Heart right ventricle (tissue), 16 donors: ENCODE measurements around the gene ABT1. TPM values are rescaled to one million over a fixed set of nuclear protein-coding genes. Genes with fewer than 3 reads are reported as not detected.

Experiments
- ATAC-seq, 8 donors: fragments of 200-7000 bp; cut with Tn5 transposase; one replicate each; pipeline ENCODE4 v1.9.1; 2020; ENCODE audit warnings: mild to moderate bottlenecking in 8 of 8, moderate library complexity in 8 of 8, moderate number of reproducible peaks in 1 of 8
- DNase-seq, 2 donors: peaks; one replicate each; pipeline ENCODE4 v3.0.0-alpha.2; 2020
- H3K27ac ChIP-seq, 10 donors: fragments of 200-600 bp; sonication (generic) in 2 of 10; one replicate each; pipeline versions ENCODE4 v1.5.0 to v1.8.0; 2020 to 2022; ENCODE audit warnings: mild to moderate bottlenecking in 3 of 10
- H3K27me3 ChIP-seq, 7 donors: fragments of 200-600 bp; one replicate each; pipeline ENCODE4 v1.8.0; 2021 to 2022; ENCODE audit warnings: mild to moderate bottlenecking in 2 of 7
- H3K36me3 ChIP-seq, 9 donors: fragments of 200-600 bp; sonication (generic) in 1 of 9; one replicate each; pipeline versions ENCODE4 v1.5.0 to v1.8.0; 2020 to 2022; ENCODE audit warnings: mild to moderate bottlenecking in 2 of 9
- H3K4me1 ChIP-seq, 9 donors: fragments of 200-600 bp; sonication (generic) in 1 of 9; one replicate each; pipeline versions ENCODE4 v1.5.0 to v1.8.0; 2020 to 2022; ENCODE audit warnings: mild to moderate bottlenecking in 4 of 9
- H3K4me3 ChIP-seq, 10 donors: fragments of 200-600 bp; sonication (generic) in 2 of 10; one replicate each; pipeline versions ENCODE4 v1.5.0 to v1.8.0; 2020 to 2022; ENCODE audit warnings: mild to moderate bottlenecking in 7 of 10, moderate library complexity in 2 of 10
- H3K9me3 ChIP-seq, 11 donors: fragments of 200-600 bp in 10 of 11; sonication (generic) in 2 of 11; one replicate each; pipeline versions ENCODE4 v1.5.0 to v1.8.0; 2013 to 2022; ENCODE audit warnings: mild to moderate bottlenecking in 2 of 11, control low read depth in 1 of 11, moderate library complexity in 1 of 11
- WGBS, 2 donors: extraction: QIAGEN DNeasy Blood & Tissue Kit; methylation state at CpG; one replicate each; pipeline ENCODE4 v1.1.7; 2013; ENCODE audit warnings: inconsistent platforms in 1 of 2; 5-methylcytosine and 5-hydroxymethylcytosine counted together
- intact Hi-C, 10 donors: fragments of 100-400 bp; cut with DNase I; formaldehyde crosslinking; loops; one replicate each; pipeline versions ENCODE4 v1.11.1 to v1.14.2; 2022
- polyA plus RNA-seq, 2 donors: library from polyadenylated mRNA; stranded (reverse); fragments of 200-250 nt; gene quantifications; one replicate each; pipeline ENCODE4 v1.2.3, GENCODE V29; 2013
- total RNA-seq, 10 donors: library from RNA; stranded (reverse); fragmentation: NEBNext Ultra II Directional in 3 of 10; extraction: Animal tissue kit (Norgen Biotek cat#: 25700) in 3 of 10; gene quantifications; one replicate each; pipeline versions ENCODE4 v1.2.1 to v1.2.4, GENCODE V29; 2021 to 2023
- TF ChIP-seq, protein P1 (sequence below), 9 donors: fragments of 200-600 bp; sonication (generic) in 2 of 9; IDR thresholded peaks; one replicate each; pipeline versions ENCODE4 v1.5.0 to v1.8.0; 2021 to 2022; ENCODE audit warnings: antibody characterized with exemption in 9 of 9, mild to moderate bottlenecking in 5 of 9, moderate library complexity in 1 of 9
- donor health status: Arrhythmogenic right ventricular cardiomyopathy.
- donor health status: ischemic (EF 13 %, LVEDD 7.1; RV severe dilation, severe dysfunction).
- donor health status: healthy with polysubstance abuse.
- donor health status: DM: no; HTN: yes; CAD: no.
- donor health status: DM: no; HTN: no; CAD: no.
- donor health status: ischemic (EF 25% LVEDD 6.9; RV normal size, moderate dysfunction).
- donor health status: ischemic (EF 25% LVEDD 5.7; RV mildly dilated, moderate dysfunction).
- donor health status: healthy.
- donor health status: DM: yes; HTN: yes; CAD: no.
- donor health status: Ischemic cardiomyopathy.
- donor health status: ischemic (EF 35%, LVEDD 5.7; RV mildly dilated, moderate dysfunction).
- donor health status: nonischemic (EF 11% LVEDD 7.7; RV severe dilation, severe dysfunction).
- donor health status: DM: yes; HTN: yes; CAD: no.
- donor health status: PGD.
- donor health status: ischemic (EF 29% LVEDD 5.4; RV normal size, mild dysfunction).
- donor health status: nonischemic (EF 23%, LVEDD 6.1; RV moderate dilation, normal function).

The ABT1 gene
- total and polyA plus RNA-seq, 12 donors, result 5.8 to 11.7 (median 7.4) TPM

DNA sequence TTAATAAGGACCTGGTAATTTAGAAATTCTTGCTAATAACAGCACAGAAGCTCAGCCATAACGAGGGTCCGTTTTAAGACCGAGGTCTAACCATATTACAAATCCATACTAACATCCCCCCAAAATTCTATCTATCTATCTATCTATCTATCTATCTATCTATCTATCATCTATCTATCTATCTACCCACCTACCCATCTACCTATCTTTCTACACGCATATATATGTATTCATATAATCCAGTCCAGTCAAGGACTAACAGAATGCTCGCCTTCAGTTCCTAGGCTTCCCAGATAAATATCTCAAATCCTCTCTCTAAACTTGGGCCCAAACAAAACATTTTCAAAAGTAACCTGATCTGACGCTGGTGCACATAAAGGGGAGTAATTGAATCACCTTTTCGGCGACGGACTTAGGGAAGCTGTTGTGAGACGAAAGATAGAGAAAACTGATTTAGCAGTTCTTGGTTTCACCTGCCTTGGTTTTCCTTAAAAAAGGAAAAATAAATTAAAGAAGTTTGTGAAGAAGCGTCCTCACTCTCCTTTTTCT, 44.0 kb upstream of the ABT1 start:
- H3K4me3 ChIP-seq, result peak overlapping the region; percentile 30 to 64 (median 58)
- peaks cover 0 to 47% (median 15%) of the 10 kb centered on the region in 9 donors for H3K4me1 ChIP-seq
- H3K9me3 ChIP-seq, result no peaks in the 10 kb centered on the region
- TF ChIP-seq, protein P1, sequence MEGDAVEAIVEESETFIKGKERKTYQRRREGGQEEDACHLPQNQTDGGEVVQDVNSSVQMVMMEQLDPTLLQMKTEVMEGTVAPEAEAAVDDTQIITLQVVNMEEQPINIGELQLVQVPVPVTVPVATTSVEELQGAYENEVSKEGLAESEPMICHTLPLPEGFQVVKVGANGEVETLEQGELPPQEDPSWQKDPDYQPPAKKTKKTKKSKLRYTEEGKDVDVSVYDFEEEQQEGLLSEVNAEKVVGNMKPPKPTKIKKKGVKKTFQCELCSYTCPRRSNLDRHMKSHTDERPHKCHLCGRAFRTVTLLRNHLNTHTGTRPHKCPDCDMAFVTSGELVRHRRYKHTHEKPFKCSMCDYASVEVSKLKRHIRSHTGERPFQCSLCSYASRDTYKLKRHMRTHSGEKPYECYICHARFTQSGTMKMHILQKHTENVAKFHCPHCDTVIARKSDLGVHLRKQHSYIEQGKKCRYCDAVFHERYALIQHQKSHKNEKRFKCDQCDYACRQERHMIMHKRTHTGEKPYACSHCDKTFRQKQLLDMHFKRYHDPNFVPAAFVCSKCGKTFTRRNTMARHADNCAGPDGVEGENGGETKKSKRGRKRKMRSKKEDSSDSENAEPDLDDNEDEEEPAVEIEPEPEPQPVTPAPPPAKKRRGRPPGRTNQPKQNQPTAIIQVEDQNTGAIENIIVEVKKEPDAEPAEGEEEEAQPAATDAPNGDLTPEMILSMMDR (IDR thresholded peaks at IDR 0.05), result no peak
- intact Hi-C loops, result loop anchor here in 5 of 10 donors (1.0 to 10.0 kb wide), 4 partner anchors 14 to 922 kb away; partner anchors contain the start of genes HMGN4 (in 3 of the 5) and ZNF184 (in 1 of the 5)
- 61 to 62% methylated on average over 11 of the region's 11 CpGs for WGBS, 2 donors
- H3K27ac ChIP-seq, result peak overlapping the region in 5 of 10 donors; percentile 70 to 87 (median 78)
- ATAC-seq (no peak), DNase-seq (no peak)
- H3K27me3 ChIP-seq, result no peaks in the 10 kb centered on the region
- no peaks in the 10 kb centered on the region for H3K36me3 ChIP-seq

DNA sequence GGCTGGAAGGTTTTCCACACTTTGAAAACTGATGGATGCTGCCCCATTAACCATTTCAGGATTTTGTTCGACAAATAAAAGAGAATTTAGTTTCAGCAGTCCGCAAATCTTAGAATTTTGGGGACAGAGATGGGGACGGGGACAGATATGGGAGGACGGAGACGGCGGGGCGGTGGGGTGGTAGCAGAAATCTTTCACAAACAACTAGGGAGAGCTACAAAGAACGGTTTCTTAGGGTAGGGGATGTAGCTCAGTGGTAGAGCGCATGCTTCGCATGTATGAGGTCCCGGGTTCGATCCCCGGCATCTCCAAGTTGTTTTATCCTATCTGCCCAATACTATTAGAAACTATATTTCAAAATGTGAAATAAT, 43.5 kb upstream of the ABT1 start:
- H3K4me3 ChIP-seq, result peak overlapping the region; percentile 30 to 64 (median 58)
- intact Hi-C loops, result loop anchor here in 5 of 10 donors (1.0 to 10.0 kb wide), 4 partner anchors 14 to 922 kb away; partner anchors contain the start of genes HMGN4 (in 3 of the 5) and ZNF184 (in 1 of the 5)
- WGBS, 2 donors, result 0 to 1% methylated on average over 13 of the region's 13 CpGs
- no peaks in the 10 kb centered on the region for H3K27me3 ChIP-seq
- peaks cover 0 to 47% (median 15%) of the 10 kb centered on the region in 9 donors for H3K4me1 ChIP-seq
- DNase-seq (peak; percentile 68 to 76), ATAC-seq (peak; percentile 70 to 93 (median 86))
- H3K9me3 ChIP-seq, result no peaks in the 10 kb centered on the region
- peak overlapping the region in 9 of 10 donors; percentile 66 to 87 (median 77) for H3K27ac ChIP-seq
- TF ChIP-seq, protein P1 (IDR thresholded peaks at IDR 0.05), result no peak
- no peaks in the 10 kb centered on the region for H3K36me3 ChIP-seq

DNA sequence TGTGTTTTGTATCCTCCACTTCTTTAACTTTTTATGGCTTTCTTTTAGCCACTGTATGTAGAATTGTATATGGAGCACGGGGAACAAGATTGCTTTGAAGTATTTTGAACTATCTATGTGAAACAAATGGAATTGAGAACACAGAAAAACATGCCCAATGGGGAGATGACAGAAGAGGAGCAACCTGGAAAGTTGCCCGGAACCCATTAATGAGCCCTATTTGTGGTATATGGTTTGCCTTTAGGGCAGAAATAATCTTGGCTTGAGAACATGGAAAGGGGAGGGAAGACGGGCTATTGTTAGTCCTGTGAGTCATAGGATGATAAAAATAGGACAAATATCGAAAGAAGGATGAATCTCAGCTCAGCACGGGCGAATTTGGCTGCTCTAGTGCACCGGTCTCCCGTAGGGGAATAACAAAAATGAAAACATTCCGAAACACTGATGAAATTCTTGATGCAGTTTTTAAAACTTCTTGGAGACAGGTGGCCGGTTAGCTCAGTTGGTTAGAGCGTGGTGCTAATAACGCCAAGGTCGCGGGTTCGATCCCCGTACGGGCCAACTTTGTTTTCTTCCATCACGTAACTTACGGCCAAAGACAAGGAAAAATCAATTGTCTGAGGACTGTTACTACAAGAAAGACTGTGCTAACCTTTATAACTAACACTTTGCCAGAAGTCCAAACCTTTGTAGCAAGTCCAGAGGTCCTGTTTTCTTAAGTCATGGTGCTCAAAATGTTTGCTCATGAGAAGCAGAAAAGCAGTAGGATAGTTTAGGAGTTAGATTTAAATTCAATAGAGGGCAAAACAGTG, 42.9 kb upstream of the ABT1 start:
- intact Hi-C loops, result loop anchor here in 5 of 10 donors (1.0 to 10.0 kb wide), 6 partner anchors 14 to 921 kb away; partner anchors contain the start of genes HMGN4 (in 3 of the 5) and ZNF184 (in 1 of the 5)
- no peaks in the 10 kb centered on the region for H3K36me3 ChIP-seq
- ATAC-seq (peak; percentile 71 to 93 (median 85)), DNase-seq (peak; percentile 77 to 78)
- no peaks in the 10 kb centered on the region for H3K27me3 ChIP-seq
- WGBS, 2 donors, result 0% methylated on average over 19 of the region's 19 CpGs
- peaks cover 0 to 47% (median 15%) of the 10 kb centered on the region in 9 donors for H3K4me1 ChIP-seq
- TF ChIP-seq, protein P1 (IDR thresholded peaks at IDR 0.05), result no peak
- peak overlapping the region in 9 of 10 donors; percentile 66 to 87 (median 77) for H3K27ac ChIP-seq
- H3K9me3 ChIP-seq, result no peaks in the 10 kb centered on the region
- H3K4me3 ChIP-seq, result peak overlapping the region; percentile 30 to 64 (median 58)

DNA sequence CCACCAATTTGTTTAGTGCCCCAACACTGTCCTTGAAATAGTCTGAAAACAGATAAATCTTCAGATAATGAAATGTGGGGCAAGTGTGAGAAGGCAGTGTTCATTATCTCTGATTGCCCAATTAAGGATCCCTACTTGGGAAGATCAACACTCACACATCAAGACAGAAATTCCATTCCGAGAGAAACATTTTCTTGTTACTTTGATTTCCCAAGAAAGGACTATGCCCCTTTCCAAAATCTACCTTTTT, 42.4 kb upstream of the ABT1 start:
- H3K27me3 ChIP-seq, result no peaks in the 10 kb centered on the region
- peaks cover 0 to 47% (median 15%) of the 10 kb centered on the region in 9 donors for H3K4me1 ChIP-seq
- no peaks in the 10 kb centered on the region for H3K9me3 ChIP-seq
- H3K36me3 ChIP-seq, result no peaks in the 10 kb centered on the region
- H3K27ac ChIP-seq, result peak overlapping the region in 9 of 10 donors; percentile 5 to 87 (median 77)
- H3K4me3 ChIP-seq, result peak overlapping the region in 9 of 10 donors; percentile 30 to 64 (median 59)
- intact Hi-C loops, result loop anchor here in 3 of 10 donors (1.0 to 10.0 kb wide), 3 partner anchors 14 to 920 kb away; partner anchors contain the start of gene ZNF184 (in 1 of the 3)
- ATAC-seq (no peak), DNase-seq (no peak)
- WGBS, 2 donors, result 7 to 15% methylated on average over 1 of the region's 1 CpG
- TF ChIP-seq, protein P1 (IDR thresholded peaks at IDR 0.05), result no peak
